GM18511 (cell line): ENCODE data around the gene BTF3L4.
A peak's percentile ranks its signal among the peaks of the same experiment; 100 is the strongest.

Experiments used
- ATAC-seq: cut with Tn5 transposase; IDR thresholded peaks from one replicate; pipeline ENCODE4 v1.9.1; 2021; ENCODE audit warnings: mild to moderate bottlenecking, moderate library complexity; ENCODE audit not compliant: unreplicated experiment

BTF3L4 gene

DNA sequence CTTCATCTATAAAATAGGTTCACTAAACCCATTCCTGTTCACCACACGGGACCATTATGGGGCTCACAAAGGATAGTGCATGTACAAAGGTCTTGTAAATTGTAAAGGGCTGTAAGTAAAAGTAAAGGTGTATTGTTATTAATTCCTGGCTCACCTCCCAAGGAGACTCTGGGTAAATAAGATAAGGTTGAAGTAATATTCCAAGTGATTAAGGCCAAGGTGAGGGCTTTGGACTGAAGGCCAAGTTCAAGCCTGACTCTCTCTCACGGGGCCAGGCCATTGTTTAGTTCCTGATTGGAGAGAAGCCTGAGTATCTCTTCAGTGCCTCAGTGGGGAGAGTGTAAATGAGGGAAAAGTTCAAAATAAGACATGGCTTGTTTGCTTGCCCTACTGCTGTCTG lies 66.3 kb downstream of the BTF3L4 start:
- ATAC-seq = no peak

DNA sequence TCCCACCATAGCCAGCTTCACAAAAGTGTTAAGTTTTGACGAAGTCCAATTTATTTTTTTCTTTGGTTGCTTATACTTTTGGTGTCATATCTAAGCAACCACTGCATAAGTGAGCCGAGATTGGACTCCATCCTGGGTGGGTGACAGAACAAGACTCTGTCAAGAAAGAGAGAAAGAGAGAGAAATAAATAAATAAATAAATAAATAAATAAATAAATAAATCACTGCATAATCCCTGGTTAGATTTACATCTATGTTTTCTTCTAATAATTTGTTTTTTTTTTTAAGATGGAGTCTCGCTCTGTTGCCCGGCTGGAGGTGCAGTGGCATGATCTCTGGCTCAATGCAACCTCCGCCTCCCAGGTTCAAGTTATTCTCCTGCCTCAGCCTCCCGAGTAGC lies 67.5 kb downstream of the BTF3L4 start:
- ATAC-seq = no peak

DNA sequence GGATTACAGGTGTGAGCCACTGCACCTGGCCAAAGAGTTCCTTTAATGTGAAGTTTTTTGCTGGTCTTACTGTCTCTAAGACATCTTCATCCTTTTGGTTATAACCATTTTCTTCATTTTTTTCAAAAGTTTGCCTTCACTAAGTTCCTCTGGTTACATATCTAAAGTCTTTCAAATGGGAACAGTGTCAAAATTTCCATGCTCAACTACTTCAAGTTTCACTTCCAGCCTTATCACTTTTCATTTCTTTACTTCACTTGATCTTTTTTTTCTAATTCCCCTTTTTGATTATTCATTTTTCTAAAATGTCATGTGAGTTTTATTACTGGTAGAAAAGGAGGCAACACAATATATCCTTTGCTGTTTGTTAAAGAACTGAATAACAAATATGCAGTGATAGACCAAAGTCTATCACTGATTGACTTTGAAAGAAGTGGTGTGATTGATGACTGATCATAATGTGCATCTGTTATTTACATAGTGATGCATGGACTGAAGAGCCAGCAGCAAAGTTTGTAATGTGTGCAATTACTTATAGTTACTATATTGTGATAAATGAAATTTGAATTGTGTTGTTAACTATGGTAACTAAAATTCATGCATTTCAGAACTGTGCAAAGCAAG lies 69.8 kb downstream of the BTF3L4 start:
- no peak for ATAC-seq

DNA sequence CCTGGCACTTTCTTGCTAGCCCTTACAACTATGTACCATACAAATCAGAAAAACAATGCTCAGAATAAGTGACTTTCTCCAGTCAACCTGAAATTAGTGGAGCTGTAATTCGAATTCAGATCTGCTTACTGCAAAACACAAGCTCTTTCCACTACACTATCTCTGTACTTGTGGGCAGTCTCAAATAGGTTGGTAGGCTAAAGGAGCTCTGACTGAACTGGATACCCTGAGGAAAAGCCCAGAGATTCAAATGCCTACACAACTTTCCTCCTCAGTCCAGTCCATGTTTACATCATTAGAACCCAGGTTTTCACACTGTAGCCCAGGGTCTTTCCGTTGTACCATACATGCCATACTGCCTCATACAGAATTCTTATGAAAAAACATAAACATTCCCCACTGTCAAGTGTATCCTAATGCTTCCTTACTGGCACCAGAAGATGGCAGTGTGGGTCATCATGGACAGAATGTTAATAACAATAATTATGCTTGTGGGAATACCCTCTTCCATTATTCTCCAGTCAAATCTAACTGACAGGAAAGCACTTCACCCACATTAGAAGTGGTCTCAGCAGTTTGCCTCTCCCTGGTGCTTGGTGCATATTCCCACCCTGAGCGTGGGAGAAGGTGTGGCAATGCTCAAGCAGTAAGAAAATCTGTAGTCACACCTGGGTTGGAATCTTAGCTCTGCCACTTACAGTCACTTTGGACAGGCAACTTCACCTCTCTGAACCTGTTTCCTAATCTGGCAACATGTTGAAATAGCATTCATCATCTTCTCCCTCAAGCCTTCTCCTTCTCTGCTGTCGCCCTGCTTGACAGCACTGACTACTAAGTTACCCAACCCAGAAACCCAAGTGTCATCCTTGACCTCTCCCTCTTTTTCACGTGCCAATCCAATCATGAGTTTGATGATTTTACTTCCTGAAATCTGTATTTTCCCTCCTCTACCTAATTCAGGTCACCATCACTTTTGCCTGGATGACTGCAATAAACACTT lies 71.4 kb downstream of the BTF3L4 start:
- ATAC-seq = no peak

DNA sequence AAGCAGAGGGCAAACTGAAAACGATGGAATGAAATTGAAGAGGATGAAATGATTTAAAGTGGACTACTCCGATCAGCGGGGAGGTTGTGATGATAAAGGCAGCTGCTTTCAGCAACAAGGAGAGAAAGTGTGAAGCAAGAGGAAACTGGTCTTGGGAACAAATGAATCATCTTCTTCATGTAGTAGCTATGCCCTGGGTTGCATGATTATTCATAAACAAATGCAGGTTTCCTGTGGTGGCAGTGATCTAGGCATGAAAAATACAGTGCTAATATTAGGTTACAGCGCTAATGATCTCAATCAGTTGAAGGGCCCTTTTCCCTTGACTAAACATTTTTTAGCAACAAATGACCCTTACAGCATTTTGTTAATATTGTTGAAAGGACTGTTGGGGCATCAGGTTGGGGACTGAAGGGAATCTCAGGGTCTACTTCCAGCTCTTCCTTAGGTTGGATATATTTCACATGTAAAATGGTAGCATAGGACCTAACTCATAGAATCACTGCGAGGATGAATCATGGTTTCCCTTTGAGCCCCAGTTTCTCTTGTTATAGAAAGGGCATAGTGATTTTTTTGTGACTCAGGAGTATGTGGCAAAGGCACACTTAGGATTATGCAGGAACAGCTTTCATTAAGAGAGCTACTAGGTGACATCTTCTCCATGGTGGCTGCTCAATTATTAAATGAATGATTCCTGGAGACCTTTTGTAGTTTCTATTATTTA lies 83.9 kb downstream of the BTF3L4 start:
- ATAC-seq = peak; percentile 74
